Thymus (tissue), 11 donors: ENCODE data around the gene RET. TPM values are rescaled to one million over a fixed set of nuclear protein-coding genes. Genes with fewer than 3 reads are reported as not detected.

Source experiments
- DNase-seq, 9 donors: peaks; one replicate each; pipeline ENCODE4 v3.0.0-alpha.2; 2013; ENCODE audit warnings: low spot score in 9 of 9, low read depth in 6 of 9, missing footprints in 1 of 9
- H3K27ac ChIP-seq, 2 donors: one replicate each; pipeline ENCODE4 v1.5.1; 2013; ENCODE audit warnings: control low read depth in 1 of 2, low read depth in 1 of 2, low read length in 1 of 2, mild to moderate bottlenecking in 1 of 2, moderate library complexity in 1 of 2
- H3K27me3 ChIP-seq, 2 donors: one replicate each; pipeline ENCODE4 v1.5.1; 2013; ENCODE audit warnings: low read length in 1 of 2; ENCODE audit not compliant: control insufficient read depth in 2 of 2, insufficient read depth in 1 of 2
- H3K36me3 ChIP-seq, 2 donors: one replicate each; pipeline ENCODE4 v1.5.1; 2013; ENCODE audit warnings: low read length in 1 of 2, mild to moderate bottlenecking in 1 of 2, moderate library complexity in 1 of 2; ENCODE audit not compliant: control insufficient read depth in 2 of 2, insufficient read depth in 2 of 2
- H3K4me1 ChIP-seq, 2 donors: one replicate each; pipeline ENCODE4 v1.5.1; 2013; ENCODE audit warnings: low read length in 2 of 2; ENCODE audit not compliant: control insufficient read depth in 2 of 2, insufficient read depth in 2 of 2
- H3K4me3 ChIP-seq, 2 donors: one replicate each; pipeline ENCODE4 v1.5.1; 2013; ENCODE audit warnings: low read length in 2 of 2, control low read depth in 1 of 2, mild to moderate bottlenecking in 1 of 2
- H3K9me3 ChIP-seq, 2 donors: one replicate each; pipeline ENCODE4 v1.5.1; 2013; ENCODE audit warnings: low read length in 1 of 2, mild to moderate bottlenecking in 1 of 2; ENCODE audit not compliant: control insufficient read depth in 2 of 2, insufficient read depth in 1 of 2
- WGBS: extraction: QIAGEN DNeasy Blood & Tissue Kit; methylation state at CpG from one replicate; pipeline ENCODE4 v1.1.7; 2013; 5-methylcytosine and 5-hydroxymethylcytosine counted together
- polyA plus RNA-seq: library from polyadenylated mRNA; stranded (reverse); fragments of 200-250 nt; gene quantifications from one replicate; pipeline ENCODE4 v1.2.3, GENCODE V29; 2013
- total RNA-seq: library from RNA; stranded (reverse); fragments of 120-200 nt; gene quantifications from one replicate; pipeline ENCODE4 v1.2.4, GENCODE V29; 2013
- donor health status: healthy.

The RET gene
- total and polyA plus RNA-seq, 2 donors: 0.33 to 0.37 TPM

GRCh38 chr10:43050011-43050410 is 26.9 kb upstream of the RET start:
- Histone ChIP-seq H3K9me3 (no peaks in the 10 kb centered on the region), H3K27ac (no peak overlapping the region)
- no peak for DNase-seq

DNA sequence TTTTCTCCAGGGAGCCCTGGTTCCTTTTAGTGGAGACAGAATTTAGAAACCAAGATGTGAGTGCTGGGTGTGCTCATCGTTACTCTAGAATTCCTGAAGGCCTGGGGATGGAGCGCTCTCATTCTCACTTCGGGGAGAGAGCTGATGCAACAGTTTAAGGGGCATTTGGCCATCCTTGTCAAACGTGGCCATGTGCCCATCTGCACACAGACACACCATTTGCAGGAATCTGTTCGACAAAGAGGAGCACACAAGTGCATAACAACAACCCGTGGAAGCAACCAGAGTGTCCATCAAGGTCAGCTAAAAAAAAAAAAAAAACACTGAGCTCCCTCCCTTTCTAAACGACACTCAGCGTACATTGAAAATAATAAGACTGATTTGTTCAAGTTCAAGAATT is 23.0 kb upstream of the RET start:
- DNase-seq: no peak
- peaks cover 0 to 5% of the 10 kb centered on the region in 2 donors for H3K27me3 ChIP-seq
- no peaks in the 10 kb centered on the region for H3K9me3 ChIP-seq
- H3K36me3 ChIP-seq: no peaks in the 10 kb centered on the region
- WGBS: 90% methylated on average over 8 of the region's 8 CpGs
- no peak overlapping the region for H3K27ac ChIP-seq
- no peak overlapping the region for H3K4me3 ChIP-seq
- H3K4me1 ChIP-seq: no peaks in the 10 kb centered on the region

More at GRCh38 chr10:43050011-43050410, 26.9 kb upstream of the RET start:
- Histone ChIP-seq H3K4me1 (no peaks in the 10 kb centered on the region), H3K36me3 (no peaks in the 10 kb centered on the region), H3K27me3 (no peaks in the 10 kb centered on the region), H3K4me3 (no peak overlapping the region)

GRCh38 chr10:43054593-43054992 is 22.3 kb upstream of the RET start:
- H3K4me3 ChIP-seq: no peak overlapping the region
- H3K9me3 ChIP-seq: no peaks in the 10 kb centered on the region
- 89% methylated on average over 3 of the region's 3 CpGs for whole genome bisulfite sequencing
- H3K4me1 ChIP-seq: no peaks in the 10 kb centered on the region
- H3K27me3 ChIP-seq: peaks cover 0 to 5% of the 10 kb centered on the region in 2 donors
- H3K27ac ChIP-seq: no peak overlapping the region
- no peak for DNase-seq
- no peaks in the 10 kb centered on the region for H3K36me3 ChIP-seq

- DNase-seq: no peak
- Histone ChIP-seq H3K27ac (no peak overlapping the region), H3K4me1 (no peaks in the 10 kb centered on the region), H3K36me3 (no peaks in the 10 kb centered on the region), H3K4me3 (no peak overlapping the region), H3K9me3 (no peaks in the 10 kb centered on the region), H3K27me3 (peaks cover 0 to 5% of the 10 kb centered on the region in 2 donors)
- 93% methylated on average over 3 of the region's 3 CpGs for WGBS
These were observed 21.7 kb upstream of the RET start for GRCh38 chr10:43055217-43055616.

DNA sequence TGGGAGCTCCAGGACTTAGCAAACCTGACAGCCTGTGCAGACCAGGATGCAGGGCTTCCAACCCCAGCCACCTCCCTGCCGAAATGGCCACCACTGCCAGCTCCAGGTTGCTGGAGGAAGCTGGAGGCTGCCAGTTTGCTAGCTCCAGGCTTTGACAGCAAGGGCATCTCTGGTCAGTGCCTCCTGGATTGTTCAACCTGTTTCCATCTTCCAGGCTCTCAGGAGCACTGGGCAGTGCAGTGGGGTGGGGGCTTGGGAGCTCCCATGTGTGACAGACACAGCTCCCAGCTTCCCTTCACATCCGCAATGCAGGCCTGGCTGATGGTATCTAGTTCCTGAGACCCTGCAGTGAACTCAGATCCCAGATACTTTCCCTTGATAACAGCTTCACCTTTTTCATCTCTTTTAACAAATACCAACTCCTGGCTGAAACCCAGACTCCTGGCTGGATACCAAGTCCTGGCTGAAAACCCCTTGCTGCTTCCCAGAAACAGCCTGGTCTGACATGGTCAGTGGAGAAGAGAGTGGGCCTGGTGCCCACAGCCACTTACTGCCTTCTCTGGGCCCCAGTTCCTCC is 20.8 kb upstream of the RET start:
- DNase-seq: no peak
- Histone ChIP-seq H3K9me3 (no peaks in the 10 kb centered on the region), H3K27ac (no peak overlapping the region), H3K4me1 (no peaks in the 10 kb centered on the region), H3K4me3 (no peak overlapping the region), H3K36me3 (no peaks in the 10 kb centered on the region), H3K27me3 (peaks cover 0 to 5% of the 10 kb centered on the region in 2 donors)
- WGBS: 95% methylated on average over 2 of the region's 2 CpGs

DNA sequence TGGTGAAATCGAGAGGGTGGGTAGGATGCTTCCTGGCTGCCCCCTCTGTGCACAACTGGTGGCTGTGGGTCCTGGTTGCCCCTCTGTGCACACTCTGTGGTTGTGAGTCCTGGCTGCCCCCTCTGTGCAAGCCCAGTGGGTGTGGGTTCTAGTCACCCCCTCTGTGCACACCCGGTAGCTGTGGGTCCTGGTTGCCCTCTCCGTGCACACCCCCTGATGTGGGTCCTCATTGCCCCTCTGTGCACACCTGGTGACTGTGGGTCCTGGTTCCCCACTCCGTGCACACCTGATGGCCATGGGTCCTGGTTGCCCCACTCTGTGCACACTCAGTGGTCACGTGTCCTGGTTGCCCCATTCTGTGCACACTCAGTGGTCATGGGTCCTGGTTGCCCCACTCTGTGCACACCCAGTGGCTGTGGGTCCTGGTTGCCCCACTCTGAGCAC is 20.3 kb upstream of the RET start:
- 81% methylated on average over 5 of the region's 5 CpGs for WGBS
- peaks cover 0 to 5% of the 10 kb centered on the region in 2 donors for H3K27me3 ChIP-seq
- H3K27ac ChIP-seq: no peak overlapping the region
- H3K4me1 ChIP-seq: no peaks in the 10 kb centered on the region
- H3K36me3 ChIP-seq: no peaks in the 10 kb centered on the region
- no peak for DNase-seq
- no peaks in the 10 kb centered on the region for H3K9me3 ChIP-seq
- no peak overlapping the region for H3K4me3 ChIP-seq

- Histone ChIP-seq H3K27ac (no peak overlapping the region), H3K4me1 (no peaks in the 10 kb centered on the region), H3K4me3 (no peak overlapping the region), H3K27me3 (peaks cover 0 to 5% of the 10 kb centered on the region in 2 donors), H3K9me3 (no peaks in the 10 kb centered on the region), H3K36me3 (no peaks in the 10 kb centered on the region)
- DNase-seq: no peak
- WGBS: 41% methylated on average over 7 of the region's 7 CpGs
These were observed 19.6 kb upstream of the RET start for GRCh38 chr10:43057231-43057711.

GRCh38 chr10:43057831-43058340 is 19.0 kb upstream of the RET start:
- H3K27ac ChIP-seq: no peak overlapping the region
- H3K4me3 ChIP-seq: no peak overlapping the region
- no peaks in the 10 kb centered on the region for H3K9me3 ChIP-seq
- no peaks in the 10 kb centered on the region for H3K36me3 ChIP-seq
- no peak for DNase-seq
- peaks cover 0 to 5% of the 10 kb centered on the region in 2 donors for H3K27me3 ChIP-seq
- 90% methylated on average over 9 of the region's 9 CpGs for WGBS
- no peaks in the 10 kb centered on the region for H3K4me1 ChIP-seq

DNA sequence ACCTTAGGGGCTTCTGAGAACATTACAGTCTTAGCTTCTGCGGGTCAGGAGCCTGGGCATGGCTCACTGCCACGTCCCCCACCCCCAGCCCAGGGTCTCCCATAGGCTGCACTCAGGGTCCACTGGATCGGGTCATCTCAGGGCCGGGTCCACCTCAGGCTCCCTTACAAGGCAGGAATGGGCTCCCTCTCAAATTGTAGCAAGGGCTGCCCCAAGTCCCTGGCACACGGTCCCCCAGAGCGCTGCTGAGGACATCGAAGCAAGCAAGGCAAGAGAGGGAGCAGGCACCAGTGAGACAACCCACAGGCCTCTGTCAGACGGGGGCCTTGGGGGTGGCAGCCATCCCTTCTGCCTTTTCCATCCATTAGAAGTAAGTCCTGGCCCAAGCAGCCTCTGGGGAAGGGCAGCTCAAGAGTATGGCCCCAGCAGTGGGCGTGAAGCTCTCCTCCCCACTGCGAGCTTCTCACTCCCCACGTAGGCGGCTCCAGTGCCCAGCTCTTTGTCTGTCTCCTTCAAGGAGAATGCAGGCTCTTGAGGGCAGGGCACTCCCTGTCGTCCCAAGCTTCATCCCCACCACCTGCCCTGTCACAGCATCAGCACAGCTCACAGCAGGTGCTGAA is 18.0 kb upstream of the RET start:
- H3K27ac ChIP-seq: no peak overlapping the region
- peaks cover 0 to 5% of the 10 kb centered on the region in 2 donors for H3K27me3 ChIP-seq
- H3K36me3 ChIP-seq: no peaks in the 10 kb centered on the region
- no peaks in the 10 kb centered on the region for H3K9me3 ChIP-seq
- 88% methylated on average over 13 of the region's 13 CpGs for WGBS
- H3K4me1 ChIP-seq: no peaks in the 10 kb centered on the region
- no peak for DNase-seq
- H3K4me3 ChIP-seq: no peak overlapping the region
